SH-SY5Y (cell line): ENCODE data around the gene HSPB9.

Source experiments
- GATA2 ChIP-seq: IDR thresholded peaks from 2 replicates; pipeline ENCODE4 v1.6.1; 2011; ENCODE audit warnings: mild to moderate bottlenecking, low read depth, low read length
- GATA3 ChIP-seq: IDR thresholded peaks from 2 replicates; pipeline ENCODE4 v1.6.1; 2011; ENCODE audit warnings: low read depth, mild to moderate bottlenecking, low read length, moderate library complexity

Gene HSPB9

GRCh38 chr17:42167807-42168206 lies 45.2 kb downstream of the HSPB9 start:
- TF ChIP-seq GATA2 (no peak), GATA3 (no peak)

GRCh38 chr17:42169351-42169750 lies 46.7 kb downstream of the HSPB9 start:
- TF ChIP-seq GATA3 (no peak), GATA2 (no peak)

- TF ChIP-seq GATA2, result no peak
- TF ChIP-seq GATA3, result no peak
Measured at GRCh38 chr17:42171831-42172230, 49.2 kb downstream of the HSPB9 start.
